NT2/D1 (cell line): ENCODE measurements around the gene EBLN2.

Experiments
- SUZ12 ChIP-seq: IDR thresholded peaks from 2 replicates; pipeline ENCODE4 v1.6.1; 2011; ENCODE audit not compliant: insufficient read length, insufficient read depth; ENCODE audit errors: extremely low read depth
- YY1 ChIP-seq: IDR thresholded peaks from 2 replicates; pipeline ENCODE4 v1.6.1; 2011; ENCODE audit not compliant: insufficient read length, insufficient read depth
- ZNF274 ChIP-seq: IDR thresholded peaks from 2 replicates; pipeline ENCODE4 v1.6.1; 2011; ENCODE audit warnings: mild to moderate bottlenecking, low read depth, low read length

GRCh38 chr3:73094129-73094528 is 32.7 kb downstream of the EBLN2 start:
- TF ChIP-seq SUZ12 = no peak
- TF ChIP-seq ZNF274 = no peak
- TF ChIP-seq YY1 = no peak
